Measurements from ENCODE around the gene NFYA.
"Not testable (repeated sequence)": the region's sequence is repeated elsewhere in the genome, so short reads cannot be mapped to it uniquely, and the experiment has no call there.

The NFYA gene

GRCh38 chr6:41097467-41098090, 24.8 kb downstream of the NFYA start:
- TF ChIP-seq CTCF (IDR thresholded peaks at IDR 0.05; ENCODE audit: low read depth, low read length), result peak; percentile 6
- in situ Hi-C loops (cut with HindIII; ENCODE audit: low sequenced_read_pairs), result no loop called here
- H3K4me3 ChIP-seq (ENCODE audit: low read depth, low read length), result no peak overlapping the region
- peak; percentile 71 for DNase-seq (ENCODE audit: low read depth, low spot score)

DNA sequence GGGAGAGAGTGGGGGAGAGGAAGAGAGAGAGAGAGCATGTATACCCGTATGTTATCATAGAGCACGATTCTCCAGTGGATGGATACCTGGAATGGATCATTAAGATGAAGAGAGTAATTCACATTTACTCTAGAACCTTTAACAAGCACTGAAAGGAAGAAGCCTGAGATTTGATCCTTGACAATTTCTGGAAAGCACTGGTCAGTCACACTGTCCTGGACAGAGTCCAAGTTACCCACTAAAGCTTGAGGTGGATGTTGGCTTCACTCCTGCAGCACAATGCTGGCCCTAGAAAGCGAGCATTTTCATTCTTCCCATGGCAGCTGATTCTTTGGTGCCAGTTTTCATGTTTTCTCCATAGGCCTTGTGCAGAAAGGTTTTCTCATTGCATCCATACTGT, 25.6 kb downstream of the NFYA start:
- in situ Hi-C loops (cut with HindIII; ENCODE audit: low sequenced_read_pairs), result no loop called here
- no peak overlapping the region for H3K4me3 ChIP-seq (ENCODE audit: low read depth, low read length)
- DNase-seq (ENCODE audit: low read depth, low spot score), result peak; percentile 32
- TF ChIP-seq CTCF (IDR thresholded peaks at IDR 0.05; ENCODE audit: low read depth, low read length), result no peak

- no peak for DNase-seq (ENCODE audit: low read depth, low spot score)
- H3K4me3 ChIP-seq (ENCODE audit: low read depth, low read length), result no peak overlapping the region
- in situ Hi-C loops (cut with HindIII; ENCODE audit: low sequenced_read_pairs), result no loop called here
- TF ChIP-seq CTCF (IDR thresholded peaks at IDR 0.05; ENCODE audit: low read depth, low read length), result no peak
Observed at GRCh38 chr6:41100871-41101287, 28.1 kb downstream of the NFYA start.

DNA sequence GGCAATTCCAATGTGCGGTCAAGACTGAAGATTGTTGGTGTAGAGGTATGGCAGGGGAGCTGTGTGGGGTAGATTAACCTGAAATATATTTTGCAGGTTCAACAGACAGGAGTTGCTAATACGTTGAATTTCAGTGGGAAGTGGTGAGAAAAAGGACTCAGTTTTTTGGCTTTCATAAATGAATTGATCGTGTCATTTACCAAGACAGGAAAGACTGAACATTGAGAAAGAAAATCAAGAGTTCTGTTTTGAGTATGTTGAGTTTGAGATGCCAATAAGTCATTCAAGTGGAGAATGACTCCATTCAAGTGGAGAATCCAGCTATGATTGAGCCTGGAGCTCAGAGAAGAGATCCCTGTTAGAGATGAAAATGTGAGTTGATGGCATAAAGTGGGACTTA, 31.1 kb downstream of the NFYA start:
- TF ChIP-seq CTCF (IDR thresholded peaks at IDR 0.05; ENCODE audit: low read depth, low read length), result no peak

GRCh38 chr6:41111017-41111416, 38.2 kb downstream of the NFYA start:
- H3K4me3 ChIP-seq (ENCODE audit: low read depth, low read length), result no peak overlapping the region
- in situ Hi-C loops (cut with HindIII; ENCODE audit: low sequenced_read_pairs), result no loop called here
- no peak for DNase-seq (ENCODE audit: low read depth, low spot score)
- no peak for TF ChIP-seq CTCF (IDR thresholded peaks at IDR 0.05; ENCODE audit: low read depth, low read length)

More for the DNA sequence above, 31.1 kb downstream of the NFYA start:
- in situ Hi-C loops (cut with HindIII; ENCODE audit: low sequenced_read_pairs), result no loop called here
- H3K4me3 ChIP-seq (ENCODE audit: low read depth, low read length), result no peak overlapping the region
- no peak for DNase-seq (ENCODE audit: low read depth, low spot score)

DNA sequence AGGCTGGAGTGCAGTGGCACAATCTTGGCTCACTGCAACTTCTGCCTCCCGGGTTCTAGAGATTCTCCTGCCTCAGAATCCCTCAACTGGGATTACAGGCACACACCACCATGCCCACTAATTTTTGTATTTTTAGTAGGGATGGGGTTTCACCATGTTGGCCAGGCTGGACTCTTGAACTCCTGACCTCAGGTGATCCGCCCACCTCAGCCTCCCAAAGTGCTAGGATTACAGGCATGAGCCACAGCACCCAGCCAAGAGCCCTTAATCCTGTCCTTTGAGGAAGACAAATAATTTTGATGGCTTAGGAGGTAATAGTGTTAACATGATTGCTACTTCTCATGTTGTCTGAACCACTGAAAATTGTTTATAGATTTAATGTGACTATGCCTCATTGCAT, 42.3 kb downstream of the NFYA start:
- H3K4me3 ChIP-seq (ENCODE audit: low read depth, low read length); in situ Hi-C loops (cut with HindIII; ENCODE audit: low sequenced_read_pairs); DNase-seq (ENCODE audit: low read depth, low spot score): not testable (repeated sequence)

DNA sequence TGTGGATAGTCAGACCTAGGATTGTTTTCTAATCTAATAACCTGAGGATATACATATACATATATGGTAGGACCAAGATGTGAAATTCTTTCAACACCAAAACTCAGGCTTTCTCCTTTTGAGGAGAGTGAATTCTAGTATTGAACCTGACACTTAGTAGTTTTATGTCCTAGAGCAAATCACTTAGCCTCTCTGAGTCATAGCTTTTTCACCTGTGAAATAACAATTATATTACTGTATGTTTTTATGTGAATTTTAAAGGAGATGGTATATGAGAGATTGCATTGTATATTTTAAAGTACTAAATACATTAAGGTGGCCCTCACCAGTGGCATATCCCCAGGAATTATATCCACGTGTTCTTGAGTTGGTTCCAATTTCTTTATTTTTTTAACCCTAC, 46.7 kb downstream of the NFYA start:
- DNase-seq (ENCODE audit: low read depth, low spot score), result no peak
- in situ Hi-C loops (cut with HindIII; ENCODE audit: low sequenced_read_pairs), result no loop called here
- TF ChIP-seq CTCF (IDR thresholded peaks at IDR 0.05; ENCODE audit: low read depth, low read length), result no peak

More for the DNA sequence above, 46.7 kb downstream of the NFYA start:
- no peak overlapping the region for H3K4me3 ChIP-seq (ENCODE audit: low read depth, low read length)

Data from astrocyte of the spinal cord (primary cell).